Measurements from ENCODE around the gene POC1A. TPM values are rescaled to one million over a fixed set of nuclear protein-coding genes. Genes with fewer than 3 reads are reported as not detected.
A peak's percentile ranks its signal among the peaks of the same experiment; 100 is the strongest.

The POC1A gene
- total and polyA plus RNA-seq, 2 of the 4 experiments (the other 2 are of a cell fraction) = 10.6 to 11.5 TPM

DNA sequence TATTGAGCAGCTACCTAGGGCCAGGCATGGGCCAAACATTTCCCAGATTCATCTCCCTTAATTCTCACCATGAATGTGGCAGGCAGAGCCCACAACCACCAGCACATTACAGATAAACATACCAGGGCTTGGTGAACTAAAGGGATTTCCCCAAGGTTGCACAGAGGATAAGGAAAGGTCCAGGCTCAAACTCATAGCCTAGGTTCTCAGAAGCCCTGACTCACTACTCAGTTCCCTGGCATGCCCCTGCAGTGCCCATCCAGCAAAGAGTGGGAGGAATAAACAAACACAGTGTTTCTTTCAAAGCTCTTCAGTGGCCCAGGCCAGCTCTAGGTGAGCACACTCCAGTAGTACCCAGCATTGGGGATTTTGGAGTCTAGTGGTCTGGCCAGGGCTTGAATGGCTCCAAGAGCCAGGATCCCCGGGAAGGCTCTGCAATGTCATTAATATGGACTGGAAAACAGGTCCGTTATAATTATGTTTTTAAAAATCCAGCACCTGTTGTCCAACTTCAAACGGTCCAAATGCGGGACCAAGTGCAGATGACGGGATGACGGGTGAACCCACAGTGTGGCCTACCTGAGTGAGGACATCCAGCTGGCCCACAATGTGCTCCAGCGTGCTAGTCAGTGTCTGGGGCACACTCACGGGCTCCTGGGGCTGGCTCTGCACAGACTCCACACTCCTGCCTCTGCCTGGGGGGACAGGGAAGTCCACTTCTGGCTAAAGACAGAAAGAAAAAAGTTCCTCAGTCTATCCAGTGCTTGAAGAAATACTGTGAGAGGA lies 58.0 kb downstream of the POC1A start:
- ChIA-PET POLR2A (ENCODE audit: unreplicated experiment) (no interaction called here), CTCF (interaction anchor here (2.2 kb wide), 1 partner anchor 9 kb away, joined by 5 read pairs; no protein-coding TSS in a partner anchor)
- Histone ChIP-seq H2BK20ac (ENCODE audit: low read depth, low read length) (no peak overlapping the region), H3K18ac (ENCODE audit: low read depth, low read length) (no peak overlapping the region), H3K9me3 (ENCODE audit: control insufficient read depth, insufficient read depth, low read length) (peaks cover 2% of the 10 kb centered on the region; the same call in 1 of the 2 replicates), H3K27ac (ENCODE audit: insufficient read depth, low read length) (no peak overlapping the region), H3K9me1 (ENCODE audit: insufficient read depth, low read length) (peaks cover 51% of the 10 kb centered on the region), H3K56ac (ENCODE audit: extremely low read depth, insufficient read depth, low read length) (no peak overlapping the region), H3K79me1 (ENCODE audit: low read depth in 1 of 2, low read length in 2 of 2) (peaks cover 0 to 30% of the 10 kb centered on the region in 2 experiments; a peak in 2 of 4 replicates), H2BK5ac (ENCODE audit: low read depth, low read length, poor library complexity, severe bottlenecking) (no peak overlapping the region), H2AK5ac (ENCODE audit: low read depth, low read length) (no peak overlapping the region), H4K20me1 (ENCODE audit: insufficient read depth, low read length) (no peaks in the 10 kb centered on the region), H3K4ac (ENCODE audit: low read depth, low read length) (no peak overlapping the region), H4K91ac (ENCODE audit: insufficient read depth, low read depth, low read length) (no peak overlapping the region), H3K14ac (replicated peaks; ENCODE audit: low read depth, low read length) (no peak overlapping the region), H2BK15ac (ENCODE audit: low read depth, low read length) (no peak overlapping the region), H3K4me3 (ENCODE audit: insufficient read depth, low read depth, low read length) (no peak overlapping the region), H4K5ac (ENCODE audit: low read depth, low read length) (no peak overlapping the region), H2AK9ac (replicated peaks; ENCODE audit: low read depth, low read length, poor library complexity) (no peak overlapping the region), H3K4me1 (ENCODE audit: control insufficient read depth, insufficient read depth, low read length) (peaks cover 19% of the 10 kb centered on the region), H2BK120ac (ENCODE audit: low read depth, low read length) (no peak overlapping the region), H3K9ac (ENCODE audit: low read depth, low read length) (no peak overlapping the region), H3K27me3 (ENCODE audit: control insufficient read depth, insufficient read depth, low read length) (no peaks in the 10 kb centered on the region), H2AFZ (replicated peaks; ENCODE audit: low read length, poor library complexity) (peak overlapping the region; percentile 8), H3K23ac (ENCODE audit: low read depth, low read length) (no peak overlapping the region), H3K4me2 (ENCODE audit: low read depth, low read length) (no peak overlapping the region), H3K36me3 (ENCODE audit: control insufficient read depth, insufficient read depth, low read length) (no peaks in the 10 kb centered on the region; the same call in 1 of the 2 replicates), H4K8ac (ENCODE audit: low read depth in 2 of 2, low read length in 2 of 2) (no peak overlapping the region)
- BruUV-seq (replicated peaks) = no TSS peak
- TF ChIP-seq FOS (IDR thresholded peaks at IDR 0.05; ENCODE audit: low read depth, low read length) (0 out of 2 replicates have a peak, but pooled peaks have one; percentile 3), MXI1 (IDR thresholded peaks at IDR 0.05; ENCODE audit: borderline replicate concordance, low read depth, low read length) (no peak)
- WGBS, 2 experiments (ENCODE audit: extremely low coverage in 2 of 2, insufficient read length in 1 of 2) = 79% methylated on average over 3 of the region's 8 CpGs; no CpG with 5 or more reads in 1 of the 2 experiments
- ATAC-seq (ENCODE audit: low read depth) = 0 out of 2 replicates have a peak, but pooled peaks have one; percentile 10
- DNase-seq = peak; percentile 31
- in situ Hi-C loops (cut with MboI; ENCODE audit: low sequenced_read_pairs) = no loop called here
- dilution Hi-C loops (cut with HindIII; ENCODE audit: low sequenced_read_pairs, unreplicated experiment) = no loop called here
- intact Hi-C loops (cut with micrococcal nuclease) = no loop called here

Measured in IMR-90 (cell line).